Kidney (tissue), 14 donors: ENCODE results near the gene PCDH9. TPM values are rescaled to one million over a fixed set of nuclear protein-coding genes. Genes with fewer than 3 reads are reported as not detected.
A peak's percentile ranks its signal among the peaks of the same experiment; 100 is the strongest.

Source experiments
- DNase-seq, 5 donors: peaks; one replicate each; pipeline ENCODE4 v3.0.0-alpha.2; 2013 to 2020
- FAIRE-seq: peaks from 2 replicates; lab custom pipeline; 2012; peaks lifted over from hg19 to GRCh38; lab: Jason Lieb, UNC
- H3K27ac ChIP-seq, 2 donors: one replicate each; pipeline ENCODE4 v1.7.0; 2013; ENCODE audit warnings: low read depth in 2 of 2, low read length in 2 of 2, inconsistent platforms in 1 of 2
- H3K27me3 ChIP-seq: one replicate; pipeline ENCODE4 v1.7.1; 2013; ENCODE audit warnings: low read length, inconsistent platforms; ENCODE audit not compliant: control insufficient read depth, insufficient read depth
- H3K36me3 ChIP-seq, 3 donors: one replicate each; pipeline versions ENCODE4 v1.7.0 to v1.7.1; 2013; ENCODE audit warnings: low read length in 3 of 3, control low read depth in 1 of 3, inconsistent platforms in 1 of 3; ENCODE audit not compliant: insufficient read depth in 3 of 3, control insufficient read depth in 2 of 3
- H3K4me1 ChIP-seq, 3 donors: one replicate each; pipeline versions ENCODE4 v1.7.0 to v1.7.1; 2013; ENCODE audit warnings: low read length in 3 of 3, inconsistent platforms in 1 of 3, low read depth in 1 of 3; ENCODE audit not compliant: control insufficient read depth in 2 of 3, insufficient read depth in 2 of 3
- H3K4me3 ChIP-seq, 3 donors: one replicate each; pipeline versions ENCODE4 v1.7.0 to v1.8.1; 2013; ENCODE audit warnings: low read length in 3 of 3, control low read depth in 1 of 3, inconsistent platforms in 1 of 3
- H3K9ac ChIP-seq, 3 donors: one replicate each; pipeline versions ENCODE4 v1.7.0 to v1.7.1; 2013; ENCODE audit warnings: low read length in 3 of 3, control low read depth in 1 of 3, inconsistent platforms in 1 of 3
- H3K9me3 ChIP-seq, 3 donors: one replicate each; pipeline versions ENCODE4 v1.7.0 to v1.7.1; 2013; ENCODE audit warnings: low read length in 3 of 3, control low read depth in 1 of 3, inconsistent platforms in 1 of 3; ENCODE audit not compliant: control insufficient read depth in 2 of 3, insufficient read depth in 1 of 3
- intact Hi-C: fragments of 100-400 bp; cut with DNase I; formaldehyde crosslinking; loops from one replicate; pipeline ENCODE4 v1.11.1; 2022
- polyA plus RNA-seq: library from polyadenylated mRNA; stranded (reverse); fragments of 350-450 nt; fragmentation: Illumina TruSeq; extraction: RNeasy Lipid Tissue Mini Kit (QIAGEN cat#74804); gene quantifications from one replicate; pipeline ENCODE4 v1.2.3, GENCODE V29; 2014; ENCODE audit warnings: low read depth, low replicate concordance; ENCODE audit not compliant: insufficient read depth
- total RNA-seq: library from RNA; stranded (reverse); fragmentation: NEBNext Ultra II Directional; extraction: Animal tissue kit (Norgen Biotek cat#: 25700); gene quantifications from one replicate; pipeline ENCODE4 v1.2.1, GENCODE V29; 2021
- TF ChIP-seq, protein P1 (sequence below): IDR thresholded peaks from 3 replicates; pipeline ENCODE4 v1.5.1; 2012; ENCODE audit warnings: mild to moderate bottlenecking, moderate library complexity, borderline replicate concordance; ENCODE audit not compliant: insufficient read depth; ENCODE audit errors: extremely low read depth
- donor health status: control.
- donor health status: control.
- donor health status: control.
- donor health status: control.
- donor health status: control.
- donor health status: DM: yes; HTN: yes; CAD: no.
- donor health status: Normal renal cell carcinoma (clear cell type).

Gene PCDH9
- total and polyA plus RNA-seq, 2 donors from 2014 or later, result 1.6 to 9.5 TPM

GRCh38 chr13:67048821-67049150, 181.3 kb downstream of the PCDH9 start:
- H3K36me3 ChIP-seq, result no peaks in the 10 kb centered on the region
- DNase-seq (no peak), FAIRE-seq (no peak)
- TF ChIP-seq, protein P1, sequence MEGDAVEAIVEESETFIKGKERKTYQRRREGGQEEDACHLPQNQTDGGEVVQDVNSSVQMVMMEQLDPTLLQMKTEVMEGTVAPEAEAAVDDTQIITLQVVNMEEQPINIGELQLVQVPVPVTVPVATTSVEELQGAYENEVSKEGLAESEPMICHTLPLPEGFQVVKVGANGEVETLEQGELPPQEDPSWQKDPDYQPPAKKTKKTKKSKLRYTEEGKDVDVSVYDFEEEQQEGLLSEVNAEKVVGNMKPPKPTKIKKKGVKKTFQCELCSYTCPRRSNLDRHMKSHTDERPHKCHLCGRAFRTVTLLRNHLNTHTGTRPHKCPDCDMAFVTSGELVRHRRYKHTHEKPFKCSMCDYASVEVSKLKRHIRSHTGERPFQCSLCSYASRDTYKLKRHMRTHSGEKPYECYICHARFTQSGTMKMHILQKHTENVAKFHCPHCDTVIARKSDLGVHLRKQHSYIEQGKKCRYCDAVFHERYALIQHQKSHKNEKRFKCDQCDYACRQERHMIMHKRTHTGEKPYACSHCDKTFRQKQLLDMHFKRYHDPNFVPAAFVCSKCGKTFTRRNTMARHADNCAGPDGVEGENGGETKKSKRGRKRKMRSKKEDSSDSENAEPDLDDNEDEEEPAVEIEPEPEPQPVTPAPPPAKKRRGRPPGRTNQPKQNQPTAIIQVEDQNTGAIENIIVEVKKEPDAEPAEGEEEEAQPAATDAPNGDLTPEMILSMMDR, result no peak
- H3K9me3 ChIP-seq, result no peaks in the 10 kb centered on the region
- H3K4me1 ChIP-seq, result peaks cover 0 to 3% (median 0%) of the 10 kb centered on the region in 3 donors
- no peaks in the 10 kb centered on the region for H3K27me3 ChIP-seq
- intact Hi-C loops, result no loop called here
- H3K4me3 ChIP-seq, result no peak overlapping the region
- H3K27ac ChIP-seq, result no peak overlapping the region
- no peak overlapping the region for H3K9ac ChIP-seq

- no peak overlapping the region for H3K27ac ChIP-seq
- no peak for FAIRE-seq
These were observed 181.9 kb downstream of the PCDH9 start for GRCh38 chr13:67048084-67048820.

GRCh38 chr13:67045357-67045756, 184.8 kb downstream of the PCDH9 start:
- Histone ChIP-seq H3K9ac (no peak overlapping the region), H3K36me3 (no peaks in the 10 kb centered on the region), H3K4me3 (no peak overlapping the region), H3K27me3 (no peaks in the 10 kb centered on the region), H3K9me3 (no peaks in the 10 kb centered on the region), H3K4me1 (peaks cover 0 to 3% (median 0%) of the 10 kb centered on the region in 3 donors), H3K27ac (no peak overlapping the region)
- no peak for FAIRE-seq
- TF ChIP-seq, protein P1, result no peak
- no peak for DNase-seq
- intact Hi-C loops, result no loop called here

More at GRCh38 chr13:67048084-67048820, 181.9 kb downstream of the PCDH9 start:
- intact Hi-C loops, result no loop called here
- Histone ChIP-seq H3K9ac (no peak overlapping the region), H3K27me3 (no peaks in the 10 kb centered on the region), H3K4me1 (peaks cover 0 to 3% (median 0%) of the 10 kb centered on the region in 3 donors), H3K9me3 (no peaks in the 10 kb centered on the region), H3K4me3 (no peak overlapping the region), H3K36me3 (no peaks in the 10 kb centered on the region)
- peak in 4 of 5 donors; percentile 63 to 95 (median 82) for DNase-seq
- TF ChIP-seq, protein P1, result no peak
